Upper lobe of left lung (tissue), 6 donors: Measurements from ENCODE around the gene SMURF2. TPM values are rescaled to one million over a fixed set of nuclear protein-coding genes. Genes with fewer than 3 reads are reported as not detected.
A peak's percentile ranks its signal among the peaks of the same experiment; 100 is the strongest.

ENCODE experiments used
- ATAC-seq, 2 donors: fragments of 200-7000 bp; cut with Tn5 transposase; one replicate each; pipeline ENCODE4 v1.9.1; 2022; ENCODE audit warnings: mild to moderate bottlenecking in 2 of 2, moderate library complexity in 2 of 2; ENCODE audit not compliant: low FRiP score in 2 of 2
- DNase-seq, 2 donors: peaks; one replicate each; pipeline ENCODE4 v3.0.0-alpha.2; 2019 to 2020
- H3K27ac ChIP-seq, 4 donors: fragments of 200-600 bp; sonication (generic); one replicate each; pipeline ENCODE4 v1.5.1; 2016 to 2019
- H3K27me3 ChIP-seq, 4 donors: fragments of 200-600 bp; sonication (generic); one replicate each; pipeline ENCODE4 v1.5.1; 2017 to 2019
- H3K36me3 ChIP-seq, 4 donors: fragments of 200-600 bp; sonication (generic); one replicate each; pipeline ENCODE4 v1.5.1; 2016 to 2019
- H3K4me1 ChIP-seq, 4 donors: fragments of 200-600 bp; sonication (generic); one replicate each; pipeline ENCODE4 v1.5.1; 2018 to 2019
- H3K4me3 ChIP-seq, 4 donors: fragments of 200-600 bp; sonication (generic); one replicate each; pipeline ENCODE4 v1.5.1; 2017 to 2019; ENCODE audit warnings: mild to moderate bottlenecking in 2 of 4, moderate library complexity in 1 of 4
- H3K9me3 ChIP-seq, 4 donors: fragments of 200-600 bp; sonication (generic); one replicate each; pipeline ENCODE4 v1.5.1; 2018 to 2019
- CTCF ChIP-seq, 6 experiments: fragments of 450-650 bp in 4 of 6; fragments of 200-600 bp in 2 of 6; sonication (generic) in 2 of 6; IDR thresholded peaks; one replicate each; pipeline ENCODE4 v1.5.1; 2016 to 2019; ENCODE audit warnings: antibody characterized with exemption in 6 of 6
- EP300 ChIP-seq, 4 donors: sonication (generic); formaldehyde crosslinking; IDR thresholded peaks; one replicate each; pipeline ENCODE4 v1.5.1; 2017; ENCODE audit warnings: antibody characterized with exemption in 4 of 4, control low read depth in 2 of 4
- POLR2A ChIP-seq, 4 donors: fragments of 450-650 bp; IDR thresholded peaks; one replicate each; pipeline ENCODE4 v1.5.1; 2016 to 2017; ENCODE audit warnings: antibody characterized with exemption in 4 of 4, mild to moderate bottlenecking in 2 of 4
- POLR2AphosphoS5 ChIP-seq, 2 donors: sonication (generic); formaldehyde crosslinking; IDR thresholded peaks; one replicate each; pipeline ENCODE4 v1.5.1; 2017; ENCODE audit warnings: antibody characterized with exemption in 2 of 2
- WGBS, 2 donors: methylation state at CpG; one replicate each; pipeline ENCODE4 v1.1.5; 2017 to 2018; 5-methylcytosine and 5-hydroxymethylcytosine counted together
- total RNA-seq, 6 donors: library from RNA; depleted of rRNA in 4 of 6; stranded (reverse); fragments of >200 nt in 4 of 6; gene quantifications; one replicate each; pipeline versions ENCODE4 v1.1.0 to v1.2.1, GENCODE V29; 2016 to 2021
- donor health status: DM: no; HTN: no; CAD: no; lungs with moderate emphysema.
- donor health status: DM: no; HTN: yes; CAD: no; lungs with severe emphysema.

Gene SMURF2
- total RNA-seq, 6 donors from 2014 or later: 24.1 to 58.2 (median 34.9) TPM

- 92 to 95% methylated on average over 8 of the region's 8 CpGs for WGBS, 2 donors
- TF ChIP-seq POLR2A (IDR thresholded peaks at IDR 0.05): no peak
- TF ChIP-seq POLR2AphosphoS5 (IDR thresholded peaks at IDR 0.05): no peak
- no peak for TF ChIP-seq EP300 (IDR thresholded peaks at IDR 0.05)
- no peak for TF ChIP-seq CTCF (IDR thresholded peaks at IDR 0.05)
- no peaks in the 10 kb centered on the region for H3K27me3 ChIP-seq
- no peak overlapping the region for H3K27ac ChIP-seq
- ATAC-seq (no peak), DNase-seq (no peak)
- H3K4me1 ChIP-seq: peaks cover 52 to 77% (median 65%) of the 10 kb centered on the region in 4 donors
- H3K36me3 ChIP-seq: peaks cover 55 to 78% (median 67%) of the 10 kb centered on the region in 4 donors
- no peak overlapping the region for H3K4me3 ChIP-seq
- no peaks in the 10 kb centered on the region for H3K9me3 ChIP-seq
Measured at GRCh38 chr17:64500487-64500859, 161.6 kb downstream of the SMURF2 start.

DNA sequence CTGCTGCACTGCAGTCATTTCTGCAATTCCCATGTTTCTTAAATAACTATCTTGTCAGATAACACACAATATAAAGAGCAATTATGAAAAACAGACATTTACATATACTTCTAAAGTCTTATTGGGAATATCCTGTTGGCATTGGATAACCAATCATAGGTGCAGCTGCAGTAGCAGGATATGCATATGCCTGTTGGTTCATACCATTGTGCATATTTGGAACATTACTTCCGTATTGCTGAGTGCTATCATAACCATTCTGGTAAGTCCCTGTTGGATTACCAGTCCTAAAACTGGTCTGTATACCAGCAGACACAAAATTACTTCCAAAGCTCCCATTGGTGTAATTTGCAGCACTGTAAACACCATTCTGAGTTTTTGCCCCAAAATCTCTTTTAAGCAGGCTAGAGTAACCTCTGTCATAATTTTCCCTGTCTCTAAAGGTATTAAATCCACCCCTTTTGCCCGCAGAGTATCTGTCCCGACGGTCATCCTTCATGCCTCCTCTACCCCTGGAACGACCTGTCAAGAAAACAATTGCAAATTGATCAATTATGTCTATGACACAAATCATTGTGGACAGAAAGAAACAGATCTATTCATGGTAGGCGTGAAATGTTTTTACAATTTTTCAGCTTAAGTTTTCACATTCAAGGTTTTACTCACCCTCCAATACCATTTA is 162.2 kb downstream of the SMURF2 start:
- H3K27ac ChIP-seq: no peak overlapping the region
- no peak overlapping the region for H3K4me3 ChIP-seq
- no peaks in the 10 kb centered on the region for H3K9me3 ChIP-seq
- no peak for ATAC-seq
- H3K27me3 ChIP-seq: no peaks in the 10 kb centered on the region
- no peak for DNase-seq
- 88 to 90% methylated on average over 6 of the region's 6 CpGs for WGBS, 2 donors
- peaks cover 57 to 83% (median 70%) of the 10 kb centered on the region in 4 donors for H3K4me1 ChIP-seq
- TF ChIP-seq EP300 (IDR thresholded peaks at IDR 0.05) (no peak), POLR2AphosphoS5 (IDR thresholded peaks at IDR 0.05) (no peak), CTCF (IDR thresholded peaks at IDR 0.05) (no peak), POLR2A (IDR thresholded peaks at IDR 0.05) (no peak)
- H3K36me3 ChIP-seq: peaks cover 55 to 77% (median 67%) of the 10 kb centered on the region in 4 donors

GRCh38 chr17:64498308-64499203 is 163.6 kb downstream of the SMURF2 start:
- H3K4me3 ChIP-seq: peak overlapping the region in 1 of 4 donors; percentile 61
- no peak for TF ChIP-seq POLR2AphosphoS5 (IDR thresholded peaks at IDR 0.05)
- TF ChIP-seq EP300 (IDR thresholded peaks at IDR 0.05): no peak
- TF ChIP-seq POLR2A (IDR thresholded peaks at IDR 0.05): no peak
- no peak for TF ChIP-seq CTCF (IDR thresholded peaks at IDR 0.05)
- 76 to 78% methylated on average over 7 of the region's 7 CpGs for WGBS, 2 donors
- peaks cover 45 to 63% (median 56%) of the 10 kb centered on the region in 4 donors for H3K36me3 ChIP-seq
- peaks cover 52 to 81% (median 67%) of the 10 kb centered on the region in 4 donors for H3K4me1 ChIP-seq
- ATAC-seq: no peak
- no peaks in the 10 kb centered on the region for H3K27me3 ChIP-seq
- no peaks in the 10 kb centered on the region for H3K9me3 ChIP-seq
- H3K27ac ChIP-seq: peak overlapping the region in 1 of 4 donors; percentile 80
- DNase-seq: no peak

GRCh38 chr17:64497565-64498035 is 164.5 kb downstream of the SMURF2 start:
- Histone ChIP-seq H3K9me3 (no peaks in the 10 kb centered on the region), H3K27ac (peak overlapping the region; percentile 79 to 90 (median 80)), H3K36me3 (peaks cover 36 to 57% (median 49%) of the 10 kb centered on the region in 4 donors), H3K4me1 (peaks cover 42 to 71% (median 58%) of the 10 kb centered on the region in 4 donors), H3K27me3 (no peaks in the 10 kb centered on the region), H3K4me3 (peak overlapping the region in 3 of 4 donors; percentile 61 to 73 (median 65))
- no peak for TF ChIP-seq EP300 (IDR thresholded peaks at IDR 0.05)
- TF ChIP-seq POLR2AphosphoS5 (IDR thresholded peaks at IDR 0.05): no peak
- peak in 1 of 6 experiments; percentile 6 for TF ChIP-seq CTCF (IDR thresholded peaks at IDR 0.05)
- TF ChIP-seq POLR2A (IDR thresholded peaks at IDR 0.05): no peak
- no peak for ATAC-seq
- 58% methylated on average over 4 of the region's 4 CpGs for WGBS, 2 donors
- no peak for DNase-seq
